Astrocyte of the cerebellum (primary cell): ENCODE data around the gene MTCL1.

ENCODE experiments used
- DNase-seq: peaks from one replicate; pipeline ENCODE4 v3.0.0-alpha.2; 2011; ENCODE audit warnings: low read depth
- H3K4me3 ChIP-seq: 2 replicates; pipeline ENCODE4 v1.5.1; 2011; ENCODE audit warnings: mild to moderate bottlenecking, low read depth, low read length, moderate library complexity
- CTCF ChIP-seq: IDR thresholded peaks from 2 replicates; pipeline ENCODE4 v1.5.1; 2012; ENCODE audit warnings: low read length, low read depth, moderate library complexity, mild to moderate bottlenecking; ENCODE audit errors: missing control alignments
- in situ Hi-C: cut with HindIII; loops from 2 replicates; pipeline ENCODE4 v1.10.0; 2017; ENCODE audit warnings: low sequenced_read_pairs

MTCL1 gene

GRCh38 chr18:8869696-8870095 is 164.3 kb downstream of the MTCL1 start:
- no peak for TF ChIP-seq CTCF
- no peak for DNase-seq
- no peak overlapping the region for H3K4me3 ChIP-seq
- in situ Hi-C loops = no loop called here

- DNase-seq = no peak
- H3K4me3 ChIP-seq = no peak overlapping the region
- in situ Hi-C loops = no loop called here
Observed at GRCh38 chr18:8870528-8870927, 165.2 kb downstream of the MTCL1 start.

GRCh38 chr18:8871489-8871888 is 166.1 kb downstream of the MTCL1 start:
- TF ChIP-seq CTCF = no peak
- in situ Hi-C loops = no loop called here
- DNase-seq = no peak
- no peak overlapping the region for H3K4me3 ChIP-seq

More at GRCh38 chr18:8870528-8870927, 165.2 kb downstream of the MTCL1 start:
- no peak for TF ChIP-seq CTCF

- H3K4me3 ChIP-seq = no peak overlapping the region
- TF ChIP-seq CTCF = no peak
- no peak for DNase-seq
- in situ Hi-C loops = no loop called here
Observed at GRCh38 chr18:8874872-8875271, 169.5 kb downstream of the MTCL1 start.

GRCh38 chr18:8876887-8877286 is 171.5 kb downstream of the MTCL1 start:
- no peak for DNase-seq

GRCh38 chr18:8881103-8881502 is 175.7 kb downstream of the MTCL1 start:
- no peak for TF ChIP-seq CTCF
- in situ Hi-C loops = no loop called here
- H3K4me3 ChIP-seq = no peak overlapping the region
- DNase-seq = no peak

More at GRCh38 chr18:8876887-8877286, 171.5 kb downstream of the MTCL1 start:
- no peak overlapping the region for H3K4me3 ChIP-seq
- in situ Hi-C loops = no loop called here
- no peak for TF ChIP-seq CTCF
